Activated CD8-positive, alpha-beta T cell treated with anti-CD3 and anti-CD28 coated beads for 36 hours (primary cell): ENCODE data around the gene GNLY. TPM values are rescaled to one million over a fixed set of nuclear protein-coding genes. Genes with fewer than 3 reads are reported as not detected.
"Not testable (repeated sequence)": the region's sequence is repeated elsewhere in the genome, so short reads cannot be mapped to it uniquely, and the experiment has no call there.

Experiments
- ATAC-seq: fragments of 200-7000 bp; cut with Tn5 transposase; one replicate; pipeline ENCODE4 v1.10.0; 2021; ENCODE audit warnings: mild to moderate bottlenecking, moderate library complexity
- CTCF ChIA-PET: fragments of 350-600 bp; sonication (Branson Sonifier 250); formaldehyde crosslinking; loops from one replicate; lab custom pipeline; 2021; ENCODE audit warnings: antibody characterized with exemption; lab: Charles Lee
- POLR2A ChIA-PET: fragments of 350-600 bp; sonication (Branson Sonifier 250); formaldehyde crosslinking; loops from one replicate; lab custom pipeline; 2021; ENCODE audit warnings: antibody characterized with exemption; lab: Charles Lee
- DNase-seq: peaks from one replicate; pipeline ENCODE4 v3.0.0-alpha.2; 2020
- H3K27ac Mint-ChIP-seq: one replicate; pipeline ENCODE4 v1.8.0; 2021; ENCODE audit warnings: mild to moderate bottlenecking, mixed read lengths
- H3K27me3 Mint-ChIP-seq: one replicate; pipeline ENCODE4 v1.8.0; 2021; ENCODE audit warnings: mixed read lengths
- H3K36me3 Mint-ChIP-seq: one replicate; pipeline ENCODE4 v1.8.0; 2021; ENCODE audit warnings: low read depth, mixed read lengths
- H3K4me1 Mint-ChIP-seq: one replicate; pipeline ENCODE4 v1.8.0; 2021; ENCODE audit warnings: low read depth, mixed read lengths
- H3K4me3 Mint-ChIP-seq: one replicate; pipeline ENCODE4 v1.8.0; 2021; ENCODE audit warnings: mild to moderate bottlenecking, moderate library complexity, mixed read lengths
- H3K9me3 Mint-ChIP-seq: one replicate; pipeline ENCODE4 v1.8.0; 2021; ENCODE audit warnings: mixed read lengths
- intact Hi-C: fragments of 100-400 bp; cut with micrococcal nuclease; formaldehyde crosslinking; loops from one replicate; pipeline ENCODE4 v1.10.0; 2022
- total RNA-seq, 2 experiments: library from RNA; stranded (reverse); gene quantifications; one replicate each; pipeline ENCODE4 v1.2.3, GENCODE V29; 2021
- TF ChIP-seq, protein P1 (sequence below): fragments of 200-600 bp; IDR thresholded peaks from one replicate; pipeline ENCODE4 v1.8.0; 2022; ENCODE audit warnings: antibody characterized with exemption, mild to moderate bottlenecking

Gene GNLY
- total RNA-seq, 2 experiments from 2014 or later = 46.7 to 52.6 TPM

DNA sequence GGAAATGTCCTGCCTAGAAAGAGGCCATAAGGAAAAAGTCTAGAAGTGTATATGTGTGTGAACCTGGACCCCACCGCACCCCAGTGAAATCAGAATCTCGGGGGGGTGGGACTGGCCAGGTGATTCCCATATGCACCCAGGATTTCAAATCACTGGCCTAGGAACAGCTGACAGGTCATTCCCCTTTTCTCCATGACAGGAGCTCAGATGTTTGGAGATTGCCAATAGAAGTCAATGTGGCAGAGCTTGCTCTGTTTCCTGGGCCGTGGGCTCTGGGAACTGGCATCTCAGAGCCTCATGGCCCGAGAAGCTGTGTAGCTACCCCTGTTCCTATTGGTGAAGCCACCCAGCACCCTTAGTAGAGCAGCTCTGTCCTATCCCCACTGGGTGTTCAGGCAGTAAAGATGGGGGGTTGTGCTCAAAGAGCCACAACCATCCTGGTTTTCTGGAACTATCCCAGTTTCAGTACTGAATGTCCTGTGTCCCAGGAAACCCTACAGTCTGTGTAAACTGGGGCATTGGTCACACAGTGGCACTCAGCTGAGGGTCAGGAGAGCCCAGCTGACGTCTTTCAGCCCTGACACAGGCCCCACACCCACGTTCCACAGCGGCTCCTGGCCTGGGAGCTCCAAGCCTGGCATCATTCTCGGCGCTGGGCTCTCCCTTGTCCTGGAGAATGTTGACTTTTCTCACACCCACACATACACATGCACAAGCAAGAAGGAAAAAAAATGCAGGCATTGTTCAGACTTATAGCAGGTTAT, 18.9 kb downstream of the GNLY start:
- Mint-ChIP-seq H3K27me3 (peaks cover 1% of the 10 kb centered on the region), H3K4me3 (no peak overlapping the region), H3K27ac (no peak overlapping the region), H3K4me1 (peaks cover 4% of the 10 kb centered on the region), H3K36me3 (no peaks in the 10 kb centered on the region), H3K9me3 (no peaks in the 10 kb centered on the region)
- intact Hi-C loops = loop anchor here (1.0 kb wide), 1 partner anchor 22 kb away; no protein-coding TSS in a partner anchor
- ATAC-seq = no peak
- no peak for DNase-seq
- TF ChIP-seq, protein P1, sequence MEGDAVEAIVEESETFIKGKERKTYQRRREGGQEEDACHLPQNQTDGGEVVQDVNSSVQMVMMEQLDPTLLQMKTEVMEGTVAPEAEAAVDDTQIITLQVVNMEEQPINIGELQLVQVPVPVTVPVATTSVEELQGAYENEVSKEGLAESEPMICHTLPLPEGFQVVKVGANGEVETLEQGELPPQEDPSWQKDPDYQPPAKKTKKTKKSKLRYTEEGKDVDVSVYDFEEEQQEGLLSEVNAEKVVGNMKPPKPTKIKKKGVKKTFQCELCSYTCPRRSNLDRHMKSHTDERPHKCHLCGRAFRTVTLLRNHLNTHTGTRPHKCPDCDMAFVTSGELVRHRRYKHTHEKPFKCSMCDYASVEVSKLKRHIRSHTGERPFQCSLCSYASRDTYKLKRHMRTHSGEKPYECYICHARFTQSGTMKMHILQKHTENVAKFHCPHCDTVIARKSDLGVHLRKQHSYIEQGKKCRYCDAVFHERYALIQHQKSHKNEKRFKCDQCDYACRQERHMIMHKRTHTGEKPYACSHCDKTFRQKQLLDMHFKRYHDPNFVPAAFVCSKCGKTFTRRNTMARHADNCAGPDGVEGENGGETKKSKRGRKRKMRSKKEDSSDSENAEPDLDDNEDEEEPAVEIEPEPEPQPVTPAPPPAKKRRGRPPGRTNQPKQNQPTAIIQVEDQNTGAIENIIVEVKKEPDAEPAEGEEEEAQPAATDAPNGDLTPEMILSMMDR = no peak
- ChIA-PET POLR2A (interaction anchor here (0.9 to 1.8 kb wide), 3 partner anchors 8 to 46 kb away, joined by 3 to 4 read pairs (median 4); no protein-coding TSS in a partner anchor), CTCF (interaction anchor here (1.3 to 8.8 kb wide), 5 partner anchors 10 to 101 kb away, joined by 4 to 74 read pairs (median 5); no protein-coding TSS in a partner anchor)

DNA sequence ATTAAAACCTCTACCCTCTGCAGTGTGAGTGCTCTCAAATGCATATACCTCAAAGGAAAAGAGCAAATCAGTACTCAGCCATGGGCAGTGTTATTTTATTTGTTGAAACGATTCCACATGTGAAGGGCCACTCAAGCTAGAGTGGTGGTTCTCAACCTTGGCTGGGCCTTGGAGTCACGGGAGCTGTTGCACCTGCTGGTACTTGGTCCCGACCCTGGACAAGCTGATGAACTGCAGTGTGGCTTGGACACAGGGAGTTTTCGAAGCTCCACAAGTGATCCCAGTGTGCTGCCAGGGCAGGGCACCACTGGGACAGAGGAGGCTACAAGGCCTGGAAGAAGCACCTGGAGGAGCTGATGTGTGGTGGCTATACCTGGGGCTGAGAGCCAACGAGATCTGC, 19.7 kb downstream of the GNLY start:
- Mint-ChIP-seq H3K4me1 (peaks cover 4% of the 10 kb centered on the region), H3K9me3 (no peaks in the 10 kb centered on the region), H3K27me3 (no peaks in the 10 kb centered on the region), H3K36me3 (no peaks in the 10 kb centered on the region), H3K27ac (no peak overlapping the region), H3K4me3 (no peak overlapping the region)
- TF ChIP-seq, protein P1 = no peak
- CTCF ChIA-PET = interaction anchor here (0.9 to 1.5 kb wide), 3 partner anchors 9 to 100 kb away, joined by 3 to 8 read pairs (median 5); no protein-coding TSS in a partner anchor
- intact Hi-C loops = loop anchor here (1.0 kb wide), 1 partner anchor 21 kb away; no protein-coding TSS in a partner anchor
- ATAC-seq = no peak
- DNase-seq = no peak
- POLR2A ChIA-PET = no interaction called here

DNA sequence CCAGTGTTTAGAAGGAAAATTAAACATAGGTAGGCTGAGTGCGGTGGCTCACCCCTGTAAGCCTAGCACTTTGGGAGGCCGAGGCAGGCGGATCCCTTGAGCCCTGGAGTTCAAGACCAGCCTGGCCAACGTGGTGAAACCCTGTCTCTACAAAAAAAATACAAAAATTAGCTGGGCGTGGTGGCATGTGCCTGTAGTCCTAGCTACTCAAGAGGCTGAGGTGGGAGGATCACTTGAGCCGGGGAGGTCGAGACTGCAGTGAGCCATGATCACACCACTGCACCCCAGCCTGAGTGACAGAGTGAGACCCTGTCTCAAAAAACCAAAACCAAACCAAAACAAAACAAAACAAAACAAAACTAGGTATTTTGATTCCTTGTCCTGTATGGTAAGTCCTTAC, 20.3 kb downstream of the GNLY start:
- DNase-seq, H3K36me3 Mint-ChIP-seq, intact Hi-C loops, ATAC-seq, H3K9me3 Mint-ChIP-seq, H3K4me3 Mint-ChIP-seq, H3K27me3 Mint-ChIP-seq, POLR2A ChIA-PET, H3K27ac Mint-ChIP-seq, H3K4me1 Mint-ChIP-seq: not testable (repeated sequence)
- CTCF ChIA-PET = interaction anchor here (0.9 to 1.5 kb wide), 3 partner anchors 10 to 15 kb away, joined by 3 to 8 read pairs (median 4); no protein-coding TSS in a partner anchor

DNA sequence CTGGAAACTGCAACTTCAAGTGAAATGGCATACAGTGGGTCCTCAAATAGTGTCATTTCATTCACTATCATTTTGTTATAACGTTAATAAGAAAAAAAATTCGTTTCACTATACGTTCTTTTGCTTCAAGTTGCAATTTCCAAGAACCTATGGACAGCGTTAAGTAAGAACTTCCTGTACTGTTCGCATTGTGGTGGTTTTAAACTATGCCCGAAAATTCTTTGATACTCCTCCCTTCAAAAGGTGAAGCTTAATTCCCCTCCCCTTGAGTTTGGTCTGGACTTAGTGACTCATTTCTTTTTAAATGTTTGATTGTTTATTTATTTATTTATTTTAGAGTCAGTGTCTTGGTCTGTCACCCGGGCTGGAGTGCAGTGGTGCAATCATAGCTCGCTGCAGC, 20.7 kb downstream of the GNLY start:
- DNase-seq = no peak
- Mint-ChIP-seq H3K4me3 (no peak overlapping the region), H3K4me1 (peaks cover 4% of the 10 kb centered on the region), H3K36me3 (no peaks in the 10 kb centered on the region), H3K27me3 (no peaks in the 10 kb centered on the region), H3K27ac (no peak overlapping the region), H3K9me3 (no peaks in the 10 kb centered on the region)
- TF ChIP-seq, protein P1 = no peak
- CTCF ChIA-PET = interaction anchor here (0.9 to 3.3 kb wide), 7 partner anchors 8 to 99 kb away, joined by 3 to 14 read pairs (median 4); no protein-coding TSS in a partner anchor
- ATAC-seq = peak; percentile 39
- intact Hi-C loops = no loop called here
- POLR2A ChIA-PET = interaction anchor here (0.6 to 0.7 kb wide), 2 partner anchors 84 to 113 kb away, joined by 3 read pairs; no protein-coding TSS in a partner anchor

DNA sequence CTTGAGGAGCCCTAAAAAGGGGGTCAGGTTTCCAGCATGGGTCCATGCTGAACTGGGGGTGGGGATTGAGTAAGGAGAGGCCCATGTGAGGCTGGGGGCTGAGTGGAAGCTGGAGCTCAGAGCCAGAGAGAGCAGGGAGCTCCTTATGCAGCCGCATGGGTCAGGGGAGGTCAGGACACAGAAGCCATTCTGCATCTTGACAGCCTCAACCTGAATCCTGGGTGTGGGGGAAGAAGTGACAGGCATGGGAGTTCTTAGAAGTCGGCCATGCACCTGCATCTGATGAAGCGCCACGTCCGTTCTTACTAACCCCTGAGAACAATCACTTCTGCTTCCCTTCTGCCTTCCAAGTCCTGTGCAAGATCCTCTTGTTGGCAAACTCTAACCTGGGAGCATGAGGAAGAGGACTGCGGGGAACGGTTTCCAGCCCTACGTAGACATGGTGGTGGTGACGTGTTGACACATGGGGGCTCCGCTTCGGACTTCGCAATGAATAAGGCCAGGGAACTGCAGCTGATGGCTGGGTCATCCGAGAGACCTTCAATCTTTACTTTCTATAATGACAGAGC, 22.3 kb downstream of the GNLY start:
- no peak overlapping the region for H3K4me3 Mint-ChIP-seq
- H3K9me3 Mint-ChIP-seq = no peaks in the 10 kb centered on the region
- H3K36me3 Mint-ChIP-seq = no peaks in the 10 kb centered on the region
- H3K27me3 Mint-ChIP-seq = no peaks in the 10 kb centered on the region
- H3K27ac Mint-ChIP-seq = no peak overlapping the region
- ATAC-seq (no peak), DNase-seq (no peak)
- ChIA-PET POLR2A (no interaction called here), CTCF (interaction anchor here (3.3 kb wide), 1 partner anchor 9 kb away, joined by 14 read pairs; no protein-coding TSS in a partner anchor)
- intact Hi-C loops = no loop called here
- TF ChIP-seq, protein P1 = no peak
- H3K4me1 Mint-ChIP-seq = peaks cover 4% of the 10 kb centered on the region
